Smooth muscle cell of trachea (primary cell): ENCODE data around the gene GRIN1. TPM values are rescaled to one million over a fixed set of nuclear protein-coding genes. Genes with fewer than 3 reads are reported as not detected.

Experiments
- total RNA-seq: library from RNA; depleted of rRNA; stranded (reverse); fragments of >200 nt; gene quantifications from 2 replicates; pipeline ENCODE4 v1.2.1, GENCODE V29; 2014

Gene GRIN1
- 0.15 and 0.33 TPM in 2 replicates for total RNA-seq

DNA sequence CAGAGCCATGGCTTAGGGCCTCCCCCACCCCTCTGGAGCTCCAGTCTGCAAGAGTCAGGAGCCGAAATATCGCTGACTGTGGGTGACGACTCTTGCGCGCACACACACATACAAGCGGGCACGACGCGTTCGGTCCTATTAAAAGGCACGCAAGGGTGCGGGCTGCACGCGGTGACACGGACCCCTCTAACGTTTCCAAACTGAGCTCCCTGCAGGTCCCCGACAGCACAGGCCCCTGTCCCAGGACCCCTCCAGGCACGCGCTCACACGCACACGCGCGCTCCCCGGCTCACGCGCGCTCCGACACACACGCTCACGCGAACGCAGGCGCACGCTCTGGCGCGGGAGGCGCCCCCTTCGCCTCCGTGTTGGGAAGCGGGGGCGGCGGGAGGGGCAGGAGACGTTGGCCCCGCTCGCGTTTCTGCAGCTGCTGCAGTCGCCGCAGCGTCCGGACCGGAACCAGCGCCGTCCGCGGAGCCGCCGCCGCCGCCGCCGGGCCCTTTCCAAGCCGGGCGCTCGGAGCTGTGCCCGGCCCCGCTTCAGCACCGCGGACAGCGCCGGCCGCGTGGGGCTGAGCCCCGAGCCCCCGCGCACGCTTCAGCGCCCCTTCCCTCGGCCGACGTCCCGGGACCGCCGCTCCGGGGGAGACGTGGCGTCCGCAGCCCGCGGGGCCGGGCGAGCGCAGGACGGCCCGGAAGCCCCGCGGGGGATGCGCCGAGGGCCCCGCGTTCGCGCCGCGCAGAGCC is at the start of gene GRIN1:
GRIN1 (plus strand) TSS at position 433 of the 746 bp plus-strand sequence. CDS start 333 bp downstream, outside the sequence.

GRCh38 chr9:137114613-137115393 is 24.2 kb upstream of the GRIN1 start, which contains the start of gene DPP7:
TSS of gene DPP7 (minus strand) at chr9:137114733. CDS start at chr9:137114713, 20 bp downstream.

DNA sequence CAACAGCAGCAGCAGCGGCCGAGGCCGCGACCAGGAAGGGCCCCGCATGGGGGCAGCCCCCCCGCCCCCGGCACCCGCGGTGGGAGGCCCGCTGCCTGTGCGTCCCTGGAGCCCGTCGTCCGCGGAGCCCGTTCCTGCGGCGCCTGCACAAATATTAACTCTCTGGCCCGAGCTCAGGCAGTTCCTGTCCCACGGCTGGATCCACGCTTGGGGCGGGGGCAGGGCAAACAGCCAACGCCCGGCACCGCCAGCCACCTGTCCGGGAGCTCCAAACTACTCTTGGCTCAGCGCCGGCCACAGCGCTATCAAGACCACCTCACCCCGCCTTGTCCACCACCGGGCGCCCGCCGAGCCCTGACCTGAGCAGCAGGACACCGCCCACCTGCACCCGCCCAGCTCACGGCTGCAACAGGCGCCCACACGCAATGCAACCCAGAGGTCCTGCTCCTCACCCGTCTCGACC is 31.0 kb downstream of the GRIN1 start, which contains the start of gene LRRC26:
LRRC26 (minus strand) TSS at position 156 of the 463 bp plus-strand sequence; CDS start at position 48, 108 bp downstream.

DNA sequence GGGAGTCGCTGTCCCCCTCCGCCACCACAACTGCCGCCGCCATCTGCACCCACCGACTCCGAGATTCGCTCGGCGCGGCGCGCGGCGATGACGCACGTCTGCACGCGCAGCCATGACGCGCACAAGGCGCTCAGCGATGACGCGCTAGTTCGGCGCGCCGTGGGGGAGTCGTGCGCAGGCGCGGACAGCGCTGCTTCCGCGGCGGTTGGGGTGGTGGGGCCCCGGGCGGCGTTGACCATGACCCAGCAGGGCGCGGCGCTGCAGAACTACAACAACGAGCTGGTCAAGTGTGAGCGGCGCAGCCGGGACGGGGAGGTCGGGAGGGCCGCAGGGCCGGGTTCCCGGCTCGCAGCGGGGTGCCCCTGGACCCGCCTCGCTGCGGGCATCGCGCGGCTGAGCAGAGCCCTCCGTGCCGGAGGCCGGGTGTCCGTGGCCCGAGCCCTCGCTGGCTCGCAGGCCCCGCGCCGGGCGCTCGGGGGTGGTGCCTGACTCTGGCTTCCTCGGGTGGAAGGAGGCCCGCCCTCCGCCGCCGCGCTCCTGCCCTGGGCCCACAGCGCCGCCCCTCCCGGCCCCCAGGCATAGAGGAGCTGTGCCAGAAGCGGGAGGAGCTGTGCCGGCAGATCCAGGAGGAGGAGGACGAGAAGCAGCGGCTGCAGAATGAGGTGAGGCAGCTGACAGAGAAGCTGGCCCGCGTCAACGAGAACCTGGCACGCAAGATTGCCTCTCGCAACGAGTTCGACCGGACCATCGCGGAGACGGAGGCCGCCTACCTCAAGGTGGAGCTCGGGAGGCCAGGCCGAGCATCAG is 49.7 kb downstream of the GRIN1 start, which contains the start of the genes ANAPC2 and SSNA1:
ANAPC2 (minus strand) TSS at position 71 of the 807 bp plus-strand sequence; CDS start at position 43, 28 bp downstream.
SSNA1 (plus strand) TSS at position 187 of the 807 bp plus-strand sequence; CDS start at position 238, 51 bp downstream.

DNA sequence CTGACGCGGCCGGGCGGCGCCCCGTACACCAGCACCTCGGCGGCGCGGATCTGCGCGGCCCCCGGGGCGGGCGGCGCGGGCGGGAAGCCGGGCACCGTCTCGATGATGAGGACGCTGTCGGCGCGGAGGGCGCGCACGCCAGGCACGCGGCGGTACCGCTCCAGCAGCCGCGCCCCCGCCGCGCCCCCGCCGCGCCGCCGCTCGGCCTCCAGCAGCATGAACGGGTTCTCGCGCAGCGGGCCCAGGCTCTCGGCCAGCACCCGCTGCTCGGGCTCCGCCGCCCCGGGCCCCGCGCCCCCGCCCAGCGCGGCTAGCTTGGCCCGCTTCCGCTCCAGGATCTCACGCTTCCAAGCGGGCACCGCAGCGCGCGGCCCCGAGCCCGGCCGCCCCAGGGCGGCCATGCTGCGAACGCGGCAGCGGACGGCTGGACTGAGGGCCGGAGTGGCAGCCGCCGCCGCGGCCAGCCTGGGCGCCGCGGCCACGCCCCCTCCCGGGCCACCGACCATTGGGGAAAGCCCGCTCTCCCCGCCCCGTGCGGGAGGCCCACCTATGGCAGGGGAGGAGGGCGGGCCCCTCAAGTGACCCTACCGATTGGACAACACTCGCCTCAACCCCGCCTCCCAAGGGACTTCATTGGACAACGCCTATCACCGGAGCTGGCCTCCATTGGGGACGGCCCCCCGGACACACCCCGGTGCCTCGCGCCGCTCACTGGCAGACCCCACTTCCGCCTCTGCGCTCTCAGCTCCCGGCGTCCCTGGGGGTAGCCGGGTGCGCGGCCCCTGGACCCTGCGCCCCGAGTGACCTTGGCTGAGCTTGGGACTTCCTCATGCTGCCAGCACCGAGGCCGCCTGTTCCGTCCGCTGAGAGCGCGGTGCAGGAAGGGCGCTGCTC is 61.6 kb downstream of the GRIN1 start, which contains the start of gene TPRN:
TPRN (minus strand) TSS at position 431 of the 894 bp plus-strand sequence; CDS start at position 401, 30 bp downstream.

DNA sequence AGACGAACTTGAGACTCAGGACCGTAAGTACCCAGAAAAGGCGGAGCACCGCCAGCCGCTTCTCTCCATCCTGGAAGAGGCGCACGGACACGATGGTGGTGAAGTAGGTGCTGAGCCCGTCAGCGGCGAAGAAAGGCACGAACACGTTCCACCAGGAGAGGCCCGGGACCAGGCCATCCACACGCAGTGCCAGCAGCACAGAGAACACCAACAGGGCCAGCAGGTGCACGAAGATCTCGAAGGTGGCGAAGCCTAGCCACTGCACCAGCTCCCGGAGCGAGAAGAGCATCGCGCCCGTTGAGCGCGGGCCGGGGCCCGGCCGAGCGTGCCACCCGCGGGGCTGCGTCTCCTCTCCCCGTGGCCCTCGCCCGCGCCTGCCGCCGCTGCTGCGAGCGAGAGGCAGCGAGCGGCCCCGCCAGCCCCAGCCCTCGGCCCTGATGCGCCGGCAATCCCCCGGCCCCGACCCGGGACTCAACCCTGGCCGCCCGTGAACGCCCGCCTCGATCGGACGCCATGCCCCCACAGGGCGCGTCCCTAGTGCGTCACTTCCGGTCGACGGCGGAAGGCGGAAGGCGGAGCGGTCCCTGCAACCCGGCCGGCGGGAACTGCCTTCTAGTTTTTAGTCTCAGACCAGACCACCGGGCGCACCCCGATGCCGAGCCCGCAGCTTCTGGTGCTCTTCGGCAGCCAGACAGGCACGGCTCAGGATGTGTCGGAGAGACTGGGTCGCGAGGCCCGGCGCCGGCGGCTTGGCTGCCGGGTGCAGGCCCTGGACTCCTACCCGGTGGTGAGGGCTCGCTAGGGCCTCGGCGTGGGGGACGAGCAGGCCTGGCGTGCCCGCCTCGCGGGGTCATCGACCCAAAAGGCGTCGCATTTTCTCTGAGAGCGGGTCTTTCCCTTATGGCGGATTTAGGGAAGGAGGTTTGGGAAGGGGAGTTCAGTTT is 66.4 kb downstream of the GRIN1 start, which contains the start of the genes NDOR1 and TMEM203:
NDOR1 (plus strand) TSS at position 575 of the 944 bp plus-strand sequence; CDS start at position 653, 78 bp downstream.
TMEM203 (minus strand) TSS at position 523 of the 944 bp plus-strand sequence; CDS start at position 289, 234 bp downstream.

Other genes with a start within 250 kb of the GRIN1 start
- gene FBXW5, start 194.4 kb upstream of the GRIN1 start, total RNA-seq = 143 and 239 TPM in 2 replicates
- gene C8G, start 193.9 kb upstream of the GRIN1 start, total RNA-seq = not detected in 2 replicates
- gene LCN12, start 186.9 kb upstream of the GRIN1 start, total RNA-seq = not detected in 2 replicates
- gene PTGDS, start 161.7 kb upstream of the GRIN1 start, total RNA-seq = 2.8 and 36.7 TPM in 2 replicates
- gene LCNL1, start 156.2 kb upstream of the GRIN1 start, total RNA-seq = 0.58 and 3.1 TPM in 2 replicates
- 16.1 and 16.2 TPM in 2 replicates for gene PAXX, start 146.7 kb upstream of the GRIN1 start, total RNA-seq
- gene CLIC3, start 142.6 kb upstream of the GRIN1 start, total RNA-seq = 1.6 and 5.8 TPM in 2 replicates
- 22.1 and 30.8 TPM in 2 replicates for gene ABCA2, start 110.9 kb upstream of the GRIN1 start, total RNA-seq
- not detected in 2 replicates for gene FUT7, start 107.1 kb upstream of the GRIN1 start, total RNA-seq
- 22.1 and 36.9 TPM in 2 replicates for gene NPDC1, start 93.0 kb upstream of the GRIN1 start, total RNA-seq
- gene ENTPD2, start 85.1 kb upstream of the GRIN1 start, total RNA-seq = not detected in 2 replicates
- gene SAPCD2, start 68.6 kb upstream of the GRIN1 start, total RNA-seq = 1.5 and 8.0 TPM in 2 replicates
- gene UAP1L1, start 61.6 kb upstream of the GRIN1 start, total RNA-seq = 31.3 and 34.7 TPM in 2 replicates
- 91.3 and 113 TPM in 2 replicates for gene MAN1B1, start 52.2 kb upstream of the GRIN1 start, total RNA-seq
- 89.9 and 123 TPM in 2 replicates for gene DPP7, start 24.4 kb upstream of the GRIN1 start, total RNA-seq
- gene LRRC26, start 30.9 kb downstream of the GRIN1 start, total RNA-seq = not detected in 2 replicates
- gene TMEM210, start 32.9 kb downstream of the GRIN1 start, total RNA-seq = not detected in 2 replicates
- gene ANAPC2, start 49.4 kb downstream of the GRIN1 start, total RNA-seq = 28.0 and 31.0 TPM in 2 replicates
- 55.1 and 92.1 TPM in 2 replicates for gene SSNA1, start 49.5 kb downstream of the GRIN1 start, total RNA-seq
- 7.7 and 11.6 TPM in 2 replicates for gene TPRN, start 61.6 kb downstream of the GRIN1 start, total RNA-seq
- gene TMEM203, start 66.5 kb downstream of the GRIN1 start, total RNA-seq = 41.5 and 48.8 TPM in 2 replicates
- gene NDOR1, start 66.5 kb downstream of the GRIN1 start, total RNA-seq = 5.1 and 6.8 TPM in 2 replicates
- gene RNF208, start 83.1 kb downstream of the GRIN1 start, total RNA-seq = 0.15 and 0.50 TPM in 2 replicates
- gene CYSRT1, start 86.0 kb downstream of the GRIN1 start, total RNA-seq = 0.44 and 1.7 TPM in 2 replicates
- 0.17 TPM in 1 of 2 replicates, not detected in the other for gene RNF224, start 88.3 kb downstream of the GRIN1 start, total RNA-seq
- gene SLC34A3, start 91.7 kb downstream of the GRIN1 start, total RNA-seq = under 0.01 TPM in 1 of 2 replicates, not detected in the other
- gene TUBB4B, start 102.1 kb downstream of the GRIN1 start, total RNA-seq = 205 and 421 TPM in 2 replicates
- 0.66 TPM in 1 of 2 replicates, not detected in the other for gene STPG3, start 112.1 kb downstream of the GRIN1 start, total RNA-seq
- 53.4 and 63.5 TPM in 2 replicates for gene NELFB, start 116.2 kb downstream of the GRIN1 start, total RNA-seq
- gene TOR4A, start 138.6 kb downstream of the GRIN1 start, total RNA-seq = 25.5 and 28.9 TPM in 2 replicates
- 0.29 and 0.33 TPM in 2 replicates for gene NRARP, start 163.1 kb downstream of the GRIN1 start, total RNA-seq